Caco-2 (cell line): ENCODE results near the gene LDLRAD2. TPM values are rescaled to one million over a fixed set of nuclear protein-coding genes. Genes with fewer than 3 reads are reported as not detected.

Experiments used
- Bru-seq: library from RNA; stranded (reverse); fragments of 400-500 nt; gene quantifications from one replicate; lab custom pipeline; 2021; lab: Mats Ljungman, UMichigan
- BruChase-seq, 2 experiments: library from RNA; stranded (reverse); fragments of 400-500 nt; gene quantifications; one replicate each; lab custom pipeline; 2021; lab: Mats Ljungman, UMichigan
- BruUV-seq: library from RNA; stranded (reverse); fragments of 400-500 nt; replicated peaks from 2 replicates; lab custom pipeline; 2021; lab: Mats Ljungman, UMichigan
- CTCF ChIA-PET: fragments of 300-600 bp; sonication (Branson Sonifier 250); formaldehyde crosslinking; loops from one replicate; lab custom pipeline; 2022; ENCODE audit warnings: antibody characterized with exemption; lab: Charles Lee
- POLR2A ChIA-PET: fragments of 300-600 bp; sonication (Branson Sonifier 250); formaldehyde crosslinking; loops from one replicate; lab custom pipeline; 2022; ENCODE audit warnings: antibody characterized with exemption; lab: Charles Lee
- DNase-seq, 2 experiments: peaks; one replicate each; pipeline versions ENCODE4 v3.0.0 to v3.0.0-alpha.2; 2020 to 2022
- H3K27me3 ChIP-seq: replicated peaks from 2 replicates; pipeline ENCODE4 v1.6.0; 2011; ENCODE audit warnings: low read length; ENCODE audit not compliant: control insufficient read depth, insufficient read depth
- H3K36me3 ChIP-seq: 2 replicates; pipeline ENCODE4 v1.5.1; 2011; ENCODE audit warnings: low read length; ENCODE audit not compliant: control insufficient read depth, insufficient read depth
- H3K4me1 ChIP-seq: fragments of 250-450 bp; sonication (Bioruptor Pico); 2 replicates; pipeline ENCODE4 v1.5.1; 2020; ENCODE audit warnings: mild to moderate bottlenecking
- H3K4me3 ChIP-seq: 2 replicates; pipeline ENCODE4 v1.5.1; 2011; ENCODE audit warnings: low read depth, mild to moderate bottlenecking, control low read depth, low read length
- H3K9me3 ChIP-seq: fragments of 250-450 bp; sonication (Bioruptor Pico); 2 replicates; pipeline ENCODE4 v1.5.1; 2020; ENCODE audit warnings: mild to moderate bottlenecking, moderate library complexity
- H3K27ac Mint-ChIP-seq: one replicate; pipeline ENCODE4 v1.8.0; 2022; ENCODE audit warnings: mixed read lengths; ENCODE audit not compliant: unreplicated experiment
- H3K27me3 Mint-ChIP-seq: one replicate; pipeline ENCODE4 v1.8.0; 2022; ENCODE audit warnings: mixed read lengths; ENCODE audit not compliant: insufficient read depth, unreplicated experiment
- H3K36me3 Mint-ChIP-seq: one replicate; pipeline ENCODE4 v1.8.0; 2022; ENCODE audit warnings: mild to moderate bottlenecking, mixed read lengths; ENCODE audit not compliant: insufficient read depth, unreplicated experiment
- H3K4me1 Mint-ChIP-seq: one replicate; pipeline ENCODE4 v1.8.0; 2022; ENCODE audit warnings: low read depth, mixed read lengths; ENCODE audit not compliant: unreplicated experiment
- H3K4me3 Mint-ChIP-seq: one replicate; pipeline ENCODE4 v1.8.0; 2022; ENCODE audit warnings: mild to moderate bottlenecking, moderate library complexity, mixed read lengths; ENCODE audit not compliant: unreplicated experiment
- H3K9me3 Mint-ChIP-seq: one replicate; pipeline ENCODE4 v1.8.0; 2022; ENCODE audit warnings: mixed read lengths; ENCODE audit not compliant: unreplicated experiment
- CTCF ChIP-seq, 2 experiments: fragments of 200-600 bp in 1 of 2; IDR thresholded peaks; 1 replicate in 1 of 2; 2 replicates in 1 of 2; pipeline versions ENCODE4 v1.5.1 to v1.8.0; 2011 to 2022; ENCODE audit warnings: antibody characterized with exemption in 1 of 2, control low read depth in 1 of 2, inconsistent platforms in 1 of 2, low read depth in 1 of 2, low read length in 1 of 2, mild to moderate bottlenecking in 1 of 2, moderate library complexity in 1 of 2; ENCODE audit not compliant: insufficient read depth in 1 of 2, severe bottlenecking in 1 of 2, unreplicated experiment in 1 of 2
- intact Hi-C: fragments of 100-400 bp; cut with micrococcal nuclease; formaldehyde crosslinking; loops from one replicate; pipeline ENCODE4 v1.10.0; 2022; ENCODE audit not compliant: unreplicated experiment
- long read RNA-seq: library from polyadenylated mRNA; stranded (forward); transcript quantifications from one replicate; pipeline ENCODE4 v2.0.0, GENCODE V29; 2022
- total RNA-seq: library from RNA; stranded (reverse); gene quantifications from 2 replicates; pipeline ENCODE4 v1.2.3, GENCODE V29; 2022

The LDLRAD2 gene
- total RNA-seq = not detected in 2 replicates
- not detected for Bru-seq, nascent RNA
- not detected for BruChase-seq, experiment 1, labeled RNA remaining after a 2-hour chase
- BruChase-seq, experiment 2, labeled RNA remaining after a 6-hour chase = percentile 6 among the genes with signal in this experiment
- long read RNA-seq, partial matches to known transcripts = 0 of 1 reads
- long read RNA-seq, other reads (novel, unspliced or antisense) = 1 of 1 reads

- no TSS peak for BruUV-seq
- no peak for TF ChIP-seq CTCF (IDR thresholded peaks at IDR 0.05; ENCODE audit: insufficient read depth in 1 of 2, low read depth in 1 of 2, low read length in 1 of 2, severe bottlenecking in 1 of 2, unreplicated experiment in 1 of 2)
- no peaks in the 10 kb centered on the region for H3K27me3 ChIP-seq
- Mint-ChIP-seq H3K36me3 (peaks cover 6% of the 10 kb centered on the region), H3K27me3 (no peaks in the 10 kb centered on the region), H3K4me1 (no peaks in the 10 kb centered on the region), H3K27ac (no peak within 1 kb of the TSS), H3K9me3 (no peaks in the 10 kb centered on the region), H3K4me3 (no peak within 1 kb of the TSS)
- intact Hi-C loops = no loop called here
- no peaks in the 10 kb centered on the region for H3K9me3 ChIP-seq
- ChIA-PET POLR2A (no interaction called here), CTCF (no interaction called here)
- no peaks in the 10 kb centered on the region for H3K4me1 ChIP-seq
- H3K4me3 ChIP-seq = no peak within 1 kb of the TSS
- no peaks in the 10 kb centered on the region for H3K36me3 ChIP-seq
- no peak for DNase-seq
Measured at GRCh38 chr1:21811875-21812305, at the start of gene LDLRAD2. TSS of gene LDLRAD2 (plus strand) at chr1:21812265. CDS start at chr1:21812452, 187 bp downstream.

GRCh38 chr1:21763236-21763635, 48.8 kb upstream of the LDLRAD2 start:
- Histone ChIP-seq H3K36me3 (no peaks in the 10 kb centered on the region), H3K4me1 (no peaks in the 10 kb centered on the region), H3K4me3 (no peak overlapping the region), H3K27me3 (no peaks in the 10 kb centered on the region), H3K9me3 (no peaks in the 10 kb centered on the region)
- no peaks in the 10 kb centered on the region for H3K27me3 Mint-ChIP-seq
- no peak for DNase-seq
- ChIA-PET POLR2A (no interaction called here), CTCF (no interaction called here)
- H3K9me3 Mint-ChIP-seq = no peaks in the 10 kb centered on the region
- H3K27ac Mint-ChIP-seq = no peak overlapping the region
- H3K36me3 Mint-ChIP-seq = no peaks in the 10 kb centered on the region
- intact Hi-C loops = no loop called here
- BruUV-seq = no TSS peak
- H3K4me3 Mint-ChIP-seq = no peak overlapping the region
- TF ChIP-seq CTCF (IDR thresholded peaks at IDR 0.05; ENCODE audit: insufficient read depth in 1 of 2, low read depth in 1 of 2, low read length in 1 of 2, severe bottlenecking in 1 of 2, unreplicated experiment in 1 of 2) = no peak
- H3K4me1 Mint-ChIP-seq = no peaks in the 10 kb centered on the region

- no peaks in the 10 kb centered on the region for H3K36me3 Mint-ChIP-seq
- H3K4me3 ChIP-seq = no peak overlapping the region
- no peaks in the 10 kb centered on the region for H3K27me3 Mint-ChIP-seq
- no peak for DNase-seq
- CTCF ChIA-PET = interaction anchor here (1.1 kb wide), 1 partner anchor 26 kb away, joined by 3 read pairs; no protein-coding TSS in a partner anchor
- H3K27me3 ChIP-seq = no peaks in the 10 kb centered on the region
- H3K4me1 ChIP-seq = no peaks in the 10 kb centered on the region
- H3K9me3 ChIP-seq = no peaks in the 10 kb centered on the region
- POLR2A ChIA-PET = interaction anchor here (0.7 kb wide), 1 partner anchor 18 kb away, joined by 7 read pairs; no protein-coding TSS in a partner anchor
- TF ChIP-seq CTCF (IDR thresholded peaks at IDR 0.05; ENCODE audit: insufficient read depth in 1 of 2, low read depth in 1 of 2, low read length in 1 of 2, severe bottlenecking in 1 of 2, unreplicated experiment in 1 of 2) = no peak
- BruUV-seq = no TSS peak
- intact Hi-C loops = no loop called here
- H3K36me3 ChIP-seq = no peaks in the 10 kb centered on the region
- H3K9me3 Mint-ChIP-seq = no peaks in the 10 kb centered on the region
- H3K27ac Mint-ChIP-seq = no peak overlapping the region
- H3K4me1 Mint-ChIP-seq = no peaks in the 10 kb centered on the region
- no peak overlapping the region for H3K4me3 Mint-ChIP-seq
Measured at GRCh38 chr1:21763694-21764419, 48.2 kb upstream of the LDLRAD2 start.
